CD14-positive monocyte (primary cell): ENCODE results near the gene FGD3. TPM values are rescaled to one million over a fixed set of nuclear protein-coding genes. Genes with fewer than 3 reads are reported as not detected.

Experiments
- DNase-seq, 3 donors: peaks; one replicate each; pipeline ENCODE4 v3.0.0-alpha.2; 2011 to 2022
- H2AFZ ChIP-seq: 2 replicates; pipeline ENCODE4 v1.6.0; 2012; ENCODE audit warnings: mild to moderate bottlenecking, low read depth, low read length, inconsistent platforms; ENCODE audit not compliant: insufficient read depth, poor library complexity, severe bottlenecking
- H3K27ac ChIP-seq, 2 donors: 1 replicate in 1 of 2; 2 replicates in 1 of 2; pipeline ENCODE4 v1.5.1; 2012 to 2013; ENCODE audit warnings: low read length in 2 of 2, control low read depth in 1 of 2, inconsistent platforms in 1 of 2, low read depth in 1 of 2, mild to moderate bottlenecking in 1 of 2
- H3K27me3 ChIP-seq, 2 donors: one replicate each; pipeline versions ENCODE4 v1.6.0 to v1.6.1; 2011 to 2013; ENCODE audit warnings: low read length in 2 of 2; ENCODE audit not compliant: control insufficient read depth in 2 of 2, insufficient read depth in 2 of 2
- H3K36me3 ChIP-seq, 2 donors: replicated peaks in 1 of 2; 1 replicate in 1 of 2; 2 replicates in 1 of 2; pipeline versions ENCODE4 v1.5.1 to v1.6.1; 2012 to 2013; ENCODE audit warnings: low read length in 2 of 2, control low read depth in 1 of 2, inconsistent platforms in 1 of 2, mild to moderate bottlenecking in 1 of 2; ENCODE audit not compliant: insufficient read depth in 2 of 2, control insufficient read depth in 1 of 2
- H3K4me1 ChIP-seq, 2 donors: 1 replicate in 1 of 2; 2 replicates in 1 of 2; pipeline versions ENCODE4 v1.5.1 to v1.6.1; 2012 to 2013; ENCODE audit warnings: low read length in 2 of 2, control low read depth in 1 of 2, inconsistent platforms in 1 of 2, mild to moderate bottlenecking in 1 of 2, moderate library complexity in 1 of 2; ENCODE audit not compliant: insufficient read depth in 2 of 2, control insufficient read depth in 1 of 2
- H3K4me2 ChIP-seq: replicated peaks from 2 replicates; pipeline ENCODE3; 2012; ENCODE audit warnings: low read length, moderate library complexity, mild to moderate bottlenecking; ENCODE audit not compliant: poor library complexity, severe bottlenecking; ENCODE audit errors: extremely low read depth
- H3K4me3 ChIP-seq, 3 experiments: fragments of 200-600 bp in 1 of 3; sonication (generic) in 1 of 3; replicated peaks in 1 of 3; 1 replicate in 2 of 3; 2 replicates in 1 of 3; pipeline ENCODE4 v1.5.1; 2011 to 2013; ENCODE audit warnings: low read length in 3 of 3, mild to moderate bottlenecking in 3 of 3, control low read depth in 2 of 3, low read depth in 2 of 3, inconsistent platforms in 1 of 3, moderate library complexity in 1 of 3
- H3K79me2 ChIP-seq: 2 replicates; pipeline ENCODE4 v1.6.0; 2012; ENCODE audit warnings: mild to moderate bottlenecking, control low read depth, inconsistent platforms, low read length, moderate library complexity; ENCODE audit not compliant: insufficient read depth
- H3K9ac ChIP-seq: 2 replicates; pipeline ENCODE4 v1.6.0; 2017; ENCODE audit warnings: low read length, mild to moderate bottlenecking; ENCODE audit not compliant: insufficient read depth, poor library complexity, severe bottlenecking
- H3K9me3 ChIP-seq, 2 donors: replicated peaks in 1 of 2; 1 replicate in 1 of 2; 2 replicates in 1 of 2; pipeline versions ENCODE4 v1.5.1 to v1.6.1; 2012 to 2013; ENCODE audit warnings: low read length in 2 of 2, control low read depth in 1 of 2; ENCODE audit not compliant: control insufficient read depth in 1 of 2, insufficient read depth in 1 of 2
- H4K20me1 ChIP-seq: 2 replicates; pipeline ENCODE4 v1.6.0; 2012; ENCODE audit warnings: mild to moderate bottlenecking, low read length, control low read depth, moderate library complexity; ENCODE audit not compliant: insufficient read depth
- H3K27ac Mint-ChIP-seq, 7 donors: one replicate each; pipeline ENCODE4 v1.8.0; 2020; ENCODE audit warnings: mild to moderate bottlenecking in 7 of 7, mixed read lengths in 7 of 7, moderate library complexity in 6 of 7, inconsistent platforms in 2 of 7
- H3K27me3 Mint-ChIP-seq, 3 donors: one replicate each; pipeline ENCODE4 v1.8.0; 2021 to 2022; ENCODE audit warnings: low read depth in 3 of 3, mild to moderate bottlenecking in 3 of 3, mixed read lengths in 3 of 3, moderate library complexity in 3 of 3, inconsistent platforms in 1 of 3
- H3K36me3 Mint-ChIP-seq, 2 donors: one replicate each; pipeline ENCODE4 v1.8.0; 2020; ENCODE audit warnings: mixed read lengths in 2 of 2, inconsistent platforms in 1 of 2, mild to moderate bottlenecking in 1 of 2
- H3K4me1 Mint-ChIP-seq: one replicate; pipeline ENCODE4 v1.8.0; 2020; ENCODE audit warnings: mild to moderate bottlenecking, mixed read lengths
- H3K4me3 Mint-ChIP-seq, 2 donors: one replicate each; pipeline ENCODE4 v1.8.0; 2020; ENCODE audit warnings: mild to moderate bottlenecking in 2 of 2, mixed read lengths in 2 of 2, moderate library complexity in 1 of 2
- H3K9me3 Mint-ChIP-seq, 7 donors: one replicate each; pipeline ENCODE4 v1.8.0; 2020 to 2022; ENCODE audit warnings: mixed read lengths in 7 of 7, mild to moderate bottlenecking in 6 of 7, moderate library complexity in 6 of 7, inconsistent platforms in 2 of 7
- WGBS: methylation state at CpG from one replicate; pipeline ENCODE4 v1.1.5; 2013; ENCODE audit warnings: missing lambda C conversion rate; ENCODE audit not compliant: insufficient coverage; 5-methylcytosine and 5-hydroxymethylcytosine counted together
- intact Hi-C, 2 donors: fragments of 100-400 bp; cut with micrococcal nuclease; formaldehyde crosslinking; loops; one replicate each; pipeline versions ENCODE4 v1.15.0 to v1.15.1; 2023
- polyA plus RNA-seq, 3 donors: library from polyadenylated mRNA; depleted of rRNA in 1 of 3; unstranded in 2 of 3; stranded (reverse) in 1 of 3; fragments of 300-500 nt in 2 of 3; fragments of >200 nt in 1 of 3; fragmentation: Illumina TruSeq in 2 of 3; gene quantifications; 1 replicate in 2 of 3; 2 replicates in 1 of 3; pipeline ENCODE4 v1.2.3, GENCODE V29; 2012 to 2021
- TF ChIP-seq, protein P1 (sequence below): fragments of 200-600 bp; IDR thresholded peaks from one replicate; pipeline ENCODE4 v1.8.0; 2022; ENCODE audit warnings: antibody characterized with exemption, mild to moderate bottlenecking

Gene FGD3
- polyA plus RNA-seq, 3 donors, result 32.4 to 120 (median 56.2) TPM

DNA sequence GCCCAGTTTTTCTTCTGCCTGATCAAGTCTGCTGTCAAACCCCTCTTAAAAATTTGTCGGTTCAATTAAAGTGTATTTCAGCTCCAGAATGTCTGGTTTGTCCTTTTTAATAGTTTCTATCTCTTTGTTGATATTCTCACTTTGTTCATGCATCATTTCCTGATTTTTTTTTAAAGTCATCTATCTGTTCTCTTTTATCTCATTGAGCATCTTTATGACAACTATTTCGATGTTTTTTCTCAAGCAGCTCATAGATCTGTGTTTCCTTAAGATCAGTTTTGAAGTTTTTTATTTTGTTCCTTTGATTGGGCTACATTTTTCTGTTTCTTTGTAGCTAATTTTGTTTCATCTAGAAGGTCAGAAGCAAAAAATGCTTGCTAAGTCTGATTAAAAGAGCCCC lies 53.7 kb downstream of the FGD3 start:
- WGBS, result no CpG with 5 or more reads among the region's 2 CpGs
- Histone ChIP-seq H2AFZ (no peak overlapping the region), H3K79me2 (peaks cover 85% of the 10 kb centered on the region), H3K27me3 (no peaks in the 10 kb centered on the region), H3K4me2 (no peak overlapping the region), H3K4me3 (no peak overlapping the region), H4K20me1 (peaks cover 86% of the 10 kb centered on the region), H3K27ac (peak overlapping the region in 1 of 2 donors; percentile 17), H3K9me3 (no peaks in the 10 kb centered on the region), H3K9ac (no peak overlapping the region), H3K36me3 (peaks cover 46 to 74% of the 10 kb centered on the region in 2 donors), H3K4me1 (no peaks in the 10 kb centered on the region)
- intact Hi-C loops, result loop anchor here in 1 of 2 donors (10.0 kb wide), 1 partner anchor 1464 kb away; no protein-coding TSS in a partner anchor
- no peak overlapping the region for H3K4me3 Mint-ChIP-seq
- peaks cover 0 to 3% (median 2%) of the 10 kb centered on the region in 7 donors for H3K9me3 Mint-ChIP-seq
- DNase-seq, result no peak
- TF ChIP-seq, protein P1, sequence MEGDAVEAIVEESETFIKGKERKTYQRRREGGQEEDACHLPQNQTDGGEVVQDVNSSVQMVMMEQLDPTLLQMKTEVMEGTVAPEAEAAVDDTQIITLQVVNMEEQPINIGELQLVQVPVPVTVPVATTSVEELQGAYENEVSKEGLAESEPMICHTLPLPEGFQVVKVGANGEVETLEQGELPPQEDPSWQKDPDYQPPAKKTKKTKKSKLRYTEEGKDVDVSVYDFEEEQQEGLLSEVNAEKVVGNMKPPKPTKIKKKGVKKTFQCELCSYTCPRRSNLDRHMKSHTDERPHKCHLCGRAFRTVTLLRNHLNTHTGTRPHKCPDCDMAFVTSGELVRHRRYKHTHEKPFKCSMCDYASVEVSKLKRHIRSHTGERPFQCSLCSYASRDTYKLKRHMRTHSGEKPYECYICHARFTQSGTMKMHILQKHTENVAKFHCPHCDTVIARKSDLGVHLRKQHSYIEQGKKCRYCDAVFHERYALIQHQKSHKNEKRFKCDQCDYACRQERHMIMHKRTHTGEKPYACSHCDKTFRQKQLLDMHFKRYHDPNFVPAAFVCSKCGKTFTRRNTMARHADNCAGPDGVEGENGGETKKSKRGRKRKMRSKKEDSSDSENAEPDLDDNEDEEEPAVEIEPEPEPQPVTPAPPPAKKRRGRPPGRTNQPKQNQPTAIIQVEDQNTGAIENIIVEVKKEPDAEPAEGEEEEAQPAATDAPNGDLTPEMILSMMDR, result no peak
- H3K36me3 Mint-ChIP-seq, result peaks cover 74 to 92% of the 10 kb centered on the region in 2 donors
- H3K27me3 Mint-ChIP-seq, result no peaks in the 10 kb centered on the region
- H3K27ac Mint-ChIP-seq, result peak overlapping the region in 3 of 7 donors; percentile 10 to 32 (median 17)
- H3K4me1 Mint-ChIP-seq, result peaks cover 24% of the 10 kb centered on the region

DNA sequence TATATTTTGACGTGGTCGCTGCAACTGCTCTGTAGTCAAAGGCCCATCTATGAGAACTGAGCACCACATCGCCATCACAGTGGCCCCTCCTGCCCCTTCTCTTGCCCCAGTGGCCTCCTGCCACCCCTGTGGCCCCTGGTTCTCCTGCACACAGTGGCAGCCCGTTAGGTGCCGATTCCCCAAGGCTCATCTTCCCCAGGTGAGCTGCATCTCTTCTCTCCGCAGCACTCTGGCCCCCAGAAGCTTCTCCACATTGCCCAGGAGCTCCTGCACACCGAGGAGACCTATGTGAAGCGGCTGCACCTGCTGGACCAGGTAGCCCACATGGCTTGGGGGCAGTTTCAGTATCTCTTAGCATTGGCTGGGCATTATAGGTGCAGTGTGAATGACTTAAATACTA lies 55.4 kb downstream of the FGD3 start:
- peaks cover 58 to 88% of the 10 kb centered on the region in 2 donors for H3K36me3 ChIP-seq
- peaks cover 15% of the 10 kb centered on the region for H3K4me1 Mint-ChIP-seq
- H3K9me3 ChIP-seq, result no peaks in the 10 kb centered on the region
- H3K27me3 ChIP-seq, result no peaks in the 10 kb centered on the region
- WGBS, result 100% methylated on average over 3 of the region's 8 CpGs
- H3K4me3 Mint-ChIP-seq, result no peak overlapping the region
- H3K27ac ChIP-seq, result no peak overlapping the region
- H3K9me3 Mint-ChIP-seq, result peaks cover 0 to 3% (median 0%) of the 10 kb centered on the region in 7 donors
- no peak for DNase-seq
- no peak overlapping the region for H3K4me2 ChIP-seq
- no peak overlapping the region for H3K4me3 ChIP-seq
- H2AFZ ChIP-seq, result no peak overlapping the region
- no peaks in the 10 kb centered on the region for H3K27me3 Mint-ChIP-seq
- peak overlapping the region in 1 of 7 donors; percentile 43 for H3K27ac Mint-ChIP-seq
- peaks cover 94% of the 10 kb centered on the region for H4K20me1 ChIP-seq
- peaks cover 80 to 96% of the 10 kb centered on the region in 2 donors for H3K36me3 Mint-ChIP-seq
- H3K4me1 ChIP-seq, result no peaks in the 10 kb centered on the region
- H3K79me2 ChIP-seq, result peaks cover 85% of the 10 kb centered on the region
- H3K9ac ChIP-seq, result no peak overlapping the region
- intact Hi-C loops, result loop anchor here in 1 of 2 donors (10.0 kb wide), 1 partner anchor 1462 kb away; no protein-coding TSS in a partner anchor
- TF ChIP-seq, protein P1, result no peak
